Measurements from ENCODE around the gene EPHA5. TPM values are rescaled to one million over a fixed set of nuclear protein-coding genes. Genes with fewer than 3 reads are reported as not detected.

EPHA5 gene
- total RNA-seq, 1 donor from 2014 or later, result not detected

- Mint-ChIP-seq H3K4me3 (ENCODE audit: unreplicated experiment) (no peak overlapping the region), H3K9me3 (ENCODE audit: unreplicated experiment) (no peaks in the 10 kb centered on the region), H3K27ac (ENCODE audit: unreplicated experiment) (no peak overlapping the region), H3K4me1 (ENCODE audit: unreplicated experiment) (no peaks in the 10 kb centered on the region), H3K36me3 (ENCODE audit: low read depth, unreplicated experiment) (peaks cover 12% of the 10 kb centered on the region), H3K27me3 (ENCODE audit: unreplicated experiment) (peaks cover 4% of the 10 kb centered on the region)
- no peak for DNase-seq (ENCODE audit: low spot score)
- peak; percentile 42 for TF ChIP-seq CTCF (IDR thresholded peaks at IDR 0.05; ENCODE audit: unreplicated experiment)
Measured at GRCh38 chr4:65401083-65401482, 269.2 kb downstream of the EPHA5 start.

- no peak overlapping the region for H3K27ac Mint-ChIP-seq (ENCODE audit: unreplicated experiment)
- H3K36me3 Mint-ChIP-seq (ENCODE audit: low read depth, unreplicated experiment), result peaks cover 12% of the 10 kb centered on the region
- TF ChIP-seq CTCF (IDR thresholded peaks at IDR 0.05; ENCODE audit: unreplicated experiment), result no peak
- H3K4me1 Mint-ChIP-seq (ENCODE audit: unreplicated experiment), result no peaks in the 10 kb centered on the region
- H3K4me3 Mint-ChIP-seq (ENCODE audit: unreplicated experiment), result no peak overlapping the region
- no peaks in the 10 kb centered on the region for H3K9me3 Mint-ChIP-seq (ENCODE audit: unreplicated experiment)
- H3K27me3 Mint-ChIP-seq (ENCODE audit: unreplicated experiment), result peaks cover 4% of the 10 kb centered on the region
- no peak for DNase-seq (ENCODE audit: low spot score)
Measured at GRCh38 chr4:65399084-65399483, 271.2 kb downstream of the EPHA5 start.

DNA sequence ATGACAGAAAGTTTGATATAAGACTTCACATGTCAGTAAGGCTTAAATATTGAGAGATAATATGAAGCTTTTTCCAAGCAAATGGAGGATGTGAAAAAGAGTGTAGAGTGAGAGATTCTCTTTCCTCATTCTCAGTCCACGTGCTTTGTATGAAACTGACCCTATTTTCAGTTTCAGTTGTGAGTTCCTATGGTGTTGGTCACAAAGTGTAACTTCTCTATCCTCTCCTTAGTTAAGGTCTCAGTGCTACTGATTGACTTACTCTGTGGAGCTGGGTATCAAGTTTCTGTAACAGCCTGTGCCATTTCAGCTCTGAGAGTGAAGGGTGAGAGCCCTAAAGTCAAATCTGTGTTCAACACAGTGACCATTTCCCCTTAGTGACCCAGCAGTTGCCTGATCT lies 277.2 kb downstream of the EPHA5 start:
- no peaks in the 10 kb centered on the region for H3K9me3 Mint-ChIP-seq (ENCODE audit: unreplicated experiment)
- H3K4me1 Mint-ChIP-seq (ENCODE audit: unreplicated experiment), result no peaks in the 10 kb centered on the region
- TF ChIP-seq CTCF (IDR thresholded peaks at IDR 0.05; ENCODE audit: unreplicated experiment), result no peak
- no peak overlapping the region for H3K4me3 Mint-ChIP-seq (ENCODE audit: unreplicated experiment)
- H3K36me3 Mint-ChIP-seq (ENCODE audit: low read depth, unreplicated experiment), result peaks cover 12% of the 10 kb centered on the region
- DNase-seq (ENCODE audit: low spot score), result no peak
- H3K27me3 Mint-ChIP-seq (ENCODE audit: unreplicated experiment), result peaks cover 4% of the 10 kb centered on the region
- no peak overlapping the region for H3K27ac Mint-ChIP-seq (ENCODE audit: unreplicated experiment)

- no peak for TF ChIP-seq CTCF (IDR thresholded peaks at IDR 0.05; ENCODE audit: unreplicated experiment)
- no peak overlapping the region for H3K27ac Mint-ChIP-seq (ENCODE audit: unreplicated experiment)
- no peak overlapping the region for H3K4me3 Mint-ChIP-seq (ENCODE audit: unreplicated experiment)
- H3K27me3 Mint-ChIP-seq (ENCODE audit: unreplicated experiment), result peaks cover 3% of the 10 kb centered on the region
- H3K9me3 Mint-ChIP-seq (ENCODE audit: unreplicated experiment), result no peaks in the 10 kb centered on the region
- H3K4me1 Mint-ChIP-seq (ENCODE audit: unreplicated experiment), result no peaks in the 10 kb centered on the region
- no peak for DNase-seq (ENCODE audit: low spot score)
- H3K36me3 Mint-ChIP-seq (ENCODE audit: low read depth, unreplicated experiment), result peaks cover 10% of the 10 kb centered on the region
Measured at GRCh38 chr4:65392488-65392887, 277.8 kb downstream of the EPHA5 start.

- Mint-ChIP-seq H3K27me3 (ENCODE audit: unreplicated experiment) (no peaks in the 10 kb centered on the region), H3K27ac (ENCODE audit: unreplicated experiment) (no peak overlapping the region), H3K4me1 (ENCODE audit: unreplicated experiment) (no peaks in the 10 kb centered on the region), H3K9me3 (ENCODE audit: unreplicated experiment) (no peaks in the 10 kb centered on the region), H3K4me3 (ENCODE audit: unreplicated experiment) (no peak overlapping the region), H3K36me3 (ENCODE audit: low read depth, unreplicated experiment) (peaks cover 6% of the 10 kb centered on the region)
- TF ChIP-seq CTCF (IDR thresholded peaks at IDR 0.05; ENCODE audit: unreplicated experiment), result no peak
- no peak for DNase-seq (ENCODE audit: low spot score)
Measured at GRCh38 chr4:65391814-65392213, 278.5 kb downstream of the EPHA5 start.
